K562 (cell line): Measurements from ENCODE around the gene DXO. TPM values are rescaled to one million over a fixed set of nuclear protein-coding genes. Genes with fewer than 3 reads are reported as not detected.

Experiments used
- ATAC-seq: fragments of 200-7000 bp; cut with Tn5 transposase; 3 replicates; pipeline ENCODE4 v1.9.1; 2020; ENCODE audit warnings: moderate library complexity
- BruUV-seq: library from RNA; stranded (reverse); fragments of 400-500 nt; replicated peaks from 2 replicates; lab custom pipeline; 2021; lab: Mats Ljungman, UMichigan
- CTCF ChIA-PET: fragments of 300-600 bp; formaldehyde crosslinking; extraction: SDS; loops from one replicate; lab custom pipeline; 2021; ENCODE audit warnings: low intra/inter-chr PET ratio; lab: Yijun Ruan, JAX
- POLR2A ChIA-PET: fragments of 300-600, 350-650 bp; sonication (Branson Sonifier 250); formaldehyde crosslinking; extraction: SDS; loops from one replicate; lab custom pipeline; 2021; ENCODE audit warnings: antibody characterized with exemption, inconsistent platforms; lab: Yijun Ruan, JAX
- DNase-seq, 4 experiments: peaks; one replicate each; pipeline versions ENCODE4 v3.0.0 to v3.0.0-alpha.2; 2011 to 2018; ENCODE audit warnings: low spot score in 3 of 4, mixed read lengths in 3 of 4; ENCODE audit errors: extremely low read depth in 1 of 4
- FAIRE-seq: peaks from 2 replicates; lab custom pipeline; 2011; peaks lifted over from hg19 to GRCh38; lab: Jason Lieb, UNC
- H2AFZ ChIP-seq: 2 replicates; pipeline ENCODE4 v1.6.0; 2011; ENCODE audit warnings: low read depth, low read length, control low read depth, inconsistent platforms
- H3K27ac ChIP-seq: fragments of 200-600 bp; 3 replicates; pipeline ENCODE4 v1.8.0; 2011; ENCODE audit warnings: low read depth, mild to moderate bottlenecking, control low read depth, inconsistent platforms, low read length, moderate library complexity, mixed read lengths; ENCODE audit errors: extremely low read depth
- H3K27me3 ChIP-seq, 2 experiments: fragments of 300-600 bp in 1 of 2; 2 replicates in 1 of 2; 3 replicates in 1 of 2; pipeline versions ENCODE4 v1.6.0 to v1.8.0; 2011; ENCODE audit warnings: inconsistent platforms in 2 of 2, low read length in 2 of 2, mild to moderate bottlenecking in 1 of 2, mixed read lengths in 1 of 2, moderate library complexity in 1 of 2; ENCODE audit not compliant: control insufficient read depth in 2 of 2, insufficient read depth in 2 of 2
- H3K36me3 ChIP-seq: fragments of 300-600 bp; 3 replicates; pipeline ENCODE4 v1.8.0; 2011; ENCODE audit warnings: mild to moderate bottlenecking, low read length, inconsistent platforms; ENCODE audit not compliant: control insufficient read depth, insufficient read depth
- H3K4me1 ChIP-seq, 2 experiments: fragments of 200-600 bp in 1 of 2; replicated peaks in 1 of 2; 2 replicates in 1 of 2; 3 replicates in 1 of 2; pipeline versions ENCODE4 v1.5.1 to v1.8.0; 2011; ENCODE audit warnings: inconsistent platforms in 2 of 2, low read length in 2 of 2, mild to moderate bottlenecking in 1 of 2, mixed read lengths in 1 of 2, moderate library complexity in 1 of 2; ENCODE audit not compliant: control insufficient read depth in 2 of 2, insufficient read depth in 2 of 2
- H3K4me2 ChIP-seq: 2 replicates; pipeline ENCODE4 v1.6.1; 2011; ENCODE audit warnings: low read length, control low read depth, inconsistent platforms, mixed read lengths; ENCODE audit not compliant: insufficient read depth
- H3K4me3 ChIP-seq: fragments of 200-600 bp; sonication (generic), shearing (Covaris generic); 2 replicates; pipeline ENCODE4 v1.5.1; 2016; ENCODE audit warnings: control low read depth, inconsistent platforms
- H3K79me2 ChIP-seq: fragments of 200-600 bp; 3 replicates; pipeline ENCODE4 v1.8.0; 2011; ENCODE audit warnings: low read length, inconsistent platforms; ENCODE audit not compliant: control insufficient read depth, insufficient read depth
- H3K9ac ChIP-seq, 2 experiments: 2 replicates each; pipeline versions ENCODE4 v1.6.0 to v1.6.1; 2011; ENCODE audit warnings: low read depth in 2 of 2, low read length in 2 of 2, control low read depth in 1 of 2, inconsistent platforms in 1 of 2, mild to moderate bottlenecking in 1 of 2, mixed read lengths in 1 of 2; ENCODE audit not compliant: insufficient read depth in 1 of 2
- H3K9me1 ChIP-seq: one replicate; pipeline ENCODE4 v1.6.0; 2011; ENCODE audit warnings: inconsistent platforms, mild to moderate bottlenecking, low read length, moderate library complexity; ENCODE audit not compliant: control insufficient read depth, insufficient read depth
- H3K9me3 ChIP-seq: replicated peaks from 2 replicates; pipeline ENCODE4 v1.5.1; 2011; ENCODE audit warnings: low read depth, low read length, inconsistent platforms; ENCODE audit not compliant: control insufficient read depth, insufficient read depth
- H4K20me1 ChIP-seq: replicated peaks from 2 replicates; pipeline ENCODE4 v1.6.1; 2011; ENCODE audit warnings: low read length, inconsistent platforms, mixed read lengths; ENCODE audit not compliant: control insufficient read depth, insufficient read depth
- ELF1 ChIP-seq: fragments of 200-800 bp; sonication (Bioruptor generic); IDR thresholded peaks from 2 replicates; pipeline ENCODE4 v1.6.1; 2016; ENCODE audit warnings: missing genetic modification characterization, missing compliant biosample characterization
- NCOR1 ChIP-seq: fragments of 450-650 bp; IDR thresholded peaks from 2 replicates; pipeline ENCODE4 v1.6.1; 2016; ENCODE audit warnings: mild to moderate bottlenecking, moderate library complexity
- NKRF ChIP-seq: fragments of 450-650 bp; IDR thresholded peaks from 2 replicates; pipeline ENCODE4 v1.6.1; 2016; ENCODE audit warnings: borderline replicate concordance
- PHF20 ChIP-seq: fragments of 450-650 bp; IDR thresholded peaks from 2 replicates; pipeline ENCODE4 v1.6.1; 2018; ENCODE audit not compliant: partially characterized antibody
- POLR2G ChIP-seq: fragments of 200-400 bp; formaldehyde crosslinking; IDR thresholded peaks from 2 replicates; pipeline ENCODE4 v1.6.1; 2017; ENCODE audit warnings: low read depth, mild to moderate bottlenecking, antibody characterized with exemption, low read length, moderate library complexity
- PTBP1 ChIP-seq: fragments of 200-400 bp; formaldehyde crosslinking; IDR thresholded peaks from 2 replicates; pipeline ENCODE4 v1.6.1; 2017; ENCODE audit warnings: low read depth, low read length
- PTRF ChIP-seq: fragments of 450-650 bp; IDR thresholded peaks from 2 replicates; pipeline ENCODE4 v1.6.1; 2016; ENCODE audit warnings: mild to moderate bottlenecking, missing genetic modification characterization, missing compliant biosample characterization
- RBFOX2 ChIP-seq: fragments of 200-400 bp; formaldehyde crosslinking; IDR thresholded peaks from 2 replicates; pipeline ENCODE4 v1.6.1; 2017; ENCODE audit warnings: low read depth, mild to moderate bottlenecking, low read length, moderate library complexity
- RFX1 ChIP-seq: fragments of 450-650 bp; IDR thresholded peaks from 2 replicates; pipeline ENCODE4 v1.6.1; 2016; ENCODE audit warnings: mild to moderate bottlenecking, moderate library complexity
- RFX7 ChIP-seq: fragments of 250-450 bp; sonication (Bioruptor Pico); IDR thresholded peaks from 2 replicates; pipeline ENCODE4 v1.5.1; 2021; ENCODE audit warnings: mild to moderate bottlenecking
- TCF3 ChIP-seq: sonication (generic); formaldehyde crosslinking; IDR thresholded peaks from 2 replicates; pipeline ENCODE4 v1.4.0; 2020; ENCODE audit warnings: mild to moderate bottlenecking, missing genetic modification reagents
- TCF7 ChIP-seq: sonication (generic); IDR thresholded peaks from 2 replicates; pipeline ENCODE4 v1.6.1; 2016; ENCODE audit warnings: antibody characterized with exemption, borderline replicate concordance
- ZFX ChIP-seq: sonication (generic); formaldehyde crosslinking; IDR thresholded peaks from 2 replicates; pipeline ENCODE4 v1.8.0; 2022; ENCODE audit warnings: mild to moderate bottlenecking, missing genetic modification reagents, moderate library complexity
- ZNF707 ChIP-seq: fragments of 250-450 bp; sonication (Bioruptor Pico); conservative IDR thresholded peaks from 2 replicates; pipeline ENCODE4 v1.8.0; 2022; ENCODE audit warnings: inconsistent platforms, mild to moderate bottlenecking, moderate library complexity
- WGBS: fragments of 100-300 bp; shearing (Covaris generic); methylation state at CpG from one replicate; pipeline ENCODE4 v1.1.6; 2016; ENCODE audit warnings: low coverage, mixed read lengths; ENCODE audit not compliant: insufficient coverage; ENCODE audit errors: missing lambda C conversion rate; 5-methylcytosine and 5-hydroxymethylcytosine counted together
- in situ Hi-C: fragments of 300-500 bp; cut with MboI; formaldehyde crosslinking; loops from 4 replicates; pipeline ENCODE4 v1.15.0; 2018; ENCODE audit warnings: inconsistent platforms, mixed read lengths
- intact Hi-C: fragments of 100-400 bp; cut with micrococcal nuclease; formaldehyde crosslinking; loops from 2 replicates; pipeline ENCODE4 v1.14.2; 2022
- polyA plus RNA-seq, 8 experiments: library from polyadenylated mRNA; depleted of rRNA in 4 of 8; stranded (reverse) in 5 of 8; unstranded in 3 of 8; fragments of >200 nt; fragmentation: Nextera tagmentation in 2 of 8; fragmentation: Illumina TruSeq in 1 of 8; extraction: Ambion mirVana in 2 of 8; extraction: Trizol in 1 of 8; gene quantifications; 2 replicates each; pipeline versions ENCODE4 v1.2.1 to v1.2.3, GENCODE V29; 2011 to 2014; ENCODE audit warnings: inconsistent platforms in 1 of 8, missing spikeins in 1 of 8
- total RNA-seq, 7 experiments: library from RNA; depleted of rRNA in 6 of 7; stranded (reverse); fragments of >200 nt in 6 of 7; fragmentation: Illumina TruSeq in 2 of 7; extraction: Trizol in 2 of 7; gene quantifications; 2 replicates each; pipeline versions ENCODE4 v1.2.1 to v1.2.3, GENCODE V29; 2011 to 2021; ENCODE audit warnings: low replicate concordance in 1 of 7
- TF ChIP-seq, protein P1 (sequence below): sonication (generic); formaldehyde crosslinking; IDR thresholded peaks from 2 replicates; pipeline ENCODE4 v1.9.0; 2022; ENCODE audit warnings: mild to moderate bottlenecking, missing genetic modification reagents
- TF ChIP-seq, protein P2 (sequence below): fragments of 450-650 bp; conservative IDR thresholded peaks from 2 replicates; pipeline ENCODE4 v1.6.1; 2016; ENCODE audit warnings: missing genetic modification characterization, low read depth, mild to moderate bottlenecking, missing compliant biosample characterization, moderate library complexity

DXO gene
- total and polyA plus RNA-seq, 9 of the 15 experiments (the other 6 are each of a cell fraction or from before 2014, with no cell fraction given) = 6.4 to 35.1 (median 19.4) TPM

DNA sequence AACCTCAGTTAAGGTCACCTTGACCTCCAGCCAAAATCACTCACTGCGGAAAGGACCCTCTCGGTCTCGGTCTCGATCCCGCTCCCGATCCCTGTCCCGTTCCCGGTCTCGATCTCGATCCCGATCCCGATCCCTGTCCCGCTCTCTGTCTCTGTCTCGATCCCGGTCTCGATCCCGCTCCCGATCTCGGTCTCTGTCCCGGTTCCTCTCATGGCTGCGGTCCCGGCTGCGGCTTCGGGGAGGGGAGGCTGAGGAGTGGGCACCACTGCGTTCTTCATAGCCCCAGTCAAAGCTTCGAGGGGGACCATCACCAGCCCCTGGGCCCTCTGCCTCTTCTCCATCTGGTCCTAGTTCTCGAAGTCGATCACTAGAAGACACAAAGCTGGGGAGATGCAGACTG lies 17.4 kb downstream of the DXO start:
- H3K9me3 ChIP-seq = no peaks in the 10 kb centered on the region
- DNase-seq (no peak), ATAC-seq (no peak), FAIRE-seq (no peak)
- peaks cover 28% of the 10 kb centered on the region for H3K79me2 ChIP-seq
- no TSS peak for BruUV-seq
- 98% methylated on average over 23 of the region's 28 CpGs for WGBS
- H3K27ac ChIP-seq = no peak overlapping the region
- H3K9ac ChIP-seq = 0 out of 4 replicates have a peak overlapping the region, but pooled peaks of 1 of the 2 experiments have one; percentile 32
- H3K36me3 ChIP-seq = peaks cover 65% of the 10 kb centered on the region
- H3K4me1 ChIP-seq = peaks cover 4 to 15% of the 10 kb centered on the region in 2 experiments; a peak in 4 of 5 replicates
- no peak overlapping the region for H2AFZ ChIP-seq
- no peaks in the 10 kb centered on the region for H4K20me1 ChIP-seq
- H3K4me2 ChIP-seq = no peak overlapping the region
- TF ChIP-seq ELF1 (tag) (no peak), NKRF (no peak), TCF7 (no peak), RBFOX2 (peak; percentile 45; the same call in 1 of the 2 replicates), PTRF (tag) (no peak), TCF3 (CRISPR knock-in tag) (no peak), RFX7 (CRISPR knock-in tag) (no peak), RFX1 (no peak), ZNF707 (no peak), ZFX (CRISPR knock-in tag) (no peak), POLR2G (0 out of 2 replicates have a peak, but pooled peaks have one; percentile 21), PTBP1 (no peak), NCOR1 (no peak), PHF20 (no peak)
- TF ChIP-seq, protein P1, sequence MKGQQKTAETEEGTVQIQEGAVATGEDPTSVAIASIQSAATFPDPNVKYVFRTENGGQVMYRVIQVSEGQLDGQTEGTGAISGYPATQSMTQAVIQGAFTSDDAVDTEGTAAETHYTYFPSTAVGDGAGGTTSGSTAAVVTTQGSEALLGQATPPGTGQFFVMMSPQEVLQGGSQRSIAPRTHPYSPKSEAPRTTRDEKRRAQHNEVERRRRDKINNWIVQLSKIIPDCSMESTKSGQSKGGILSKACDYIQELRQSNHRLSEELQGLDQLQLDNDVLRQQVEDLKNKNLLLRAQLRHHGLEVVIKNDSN (CRISPR knock-in tag) = no peak
- TF ChIP-seq, protein P2, sequence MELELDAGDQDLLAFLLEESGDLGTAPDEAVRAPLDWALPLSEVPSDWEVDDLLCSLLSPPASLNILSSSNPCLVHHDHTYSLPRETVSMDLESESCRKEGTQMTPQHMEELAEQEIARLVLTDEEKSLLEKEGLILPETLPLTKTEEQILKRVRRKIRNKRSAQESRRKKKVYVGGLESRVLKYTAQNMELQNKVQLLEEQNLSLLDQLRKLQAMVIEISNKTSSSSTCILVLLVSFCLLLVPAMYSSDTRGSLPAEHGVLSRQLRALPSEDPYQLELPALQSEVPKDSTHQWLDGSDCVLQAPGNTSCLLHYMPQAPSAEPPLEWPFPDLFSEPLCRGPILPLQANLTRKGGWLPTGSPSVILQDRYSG (tag) = no peak
- no peak overlapping the region for H3K4me3 ChIP-seq
- POLR2A ChIA-PET = no interaction called here
- in situ Hi-C loops (loop anchor here (10.0 kb wide), 1 partner anchor 90 kb away; no protein-coding TSS in a partner anchor), intact Hi-C loops (no loop called here)
- H3K9me1 ChIP-seq = no peaks in the 10 kb centered on the region
- no peaks in the 10 kb centered on the region for H3K27me3 ChIP-seq
- CTCF ChIA-PET = no interaction called here
